HEK293 (cell line): ENCODE data around the gene MSI2.
A peak's percentile ranks its signal among the peaks of the same experiment; 100 is the strongest.

ENCODE experiments used
- BCL11A ChIP-seq: fragments of 450-650 bp; formaldehyde crosslinking; IDR thresholded peaks from 2 replicates; pipeline ENCODE4 v1.5.1; 2016; ENCODE audit warnings: low read depth, missing biosample characterization, missing genetic modification characterization
- EGR2 ChIP-seq: fragments of 450-650 bp; formaldehyde crosslinking; IDR thresholded peaks from 2 replicates; pipeline ENCODE4 v1.5.1; 2016; ENCODE audit warnings: low read depth, missing biosample characterization, missing genetic modification characterization
- FEZF1 ChIP-seq: fragments of 450-650 bp; formaldehyde crosslinking; IDR thresholded peaks from 2 replicates; pipeline ENCODE4 v1.5.1; 2016; ENCODE audit warnings: missing biosample characterization, missing genetic modification characterization
- GFI1B ChIP-seq: fragments of 450-650 bp; formaldehyde crosslinking; IDR thresholded peaks from 2 replicates; pipeline ENCODE4 v1.5.1; 2016; ENCODE audit warnings: missing biosample characterization, missing genetic modification characterization
- GLIS1 ChIP-seq: fragments of 450-650 bp; formaldehyde crosslinking; IDR thresholded peaks from 2 replicates; pipeline ENCODE4 v1.5.1; 2016; ENCODE audit warnings: missing biosample characterization, missing genetic modification characterization
- GLIS2 ChIP-seq: fragments of 450-650 bp; formaldehyde crosslinking; IDR thresholded peaks from 2 replicates; pipeline ENCODE4 v1.5.1; 2016; ENCODE audit warnings: missing biosample characterization, missing genetic modification characterization
- INSM2 ChIP-seq: fragments of 450-650 bp; formaldehyde crosslinking; IDR thresholded peaks from 2 replicates; pipeline ENCODE4 v1.5.1; 2016; ENCODE audit warnings: missing biosample characterization, missing genetic modification characterization
- KLF10 ChIP-seq: fragments of 450-650 bp; IDR thresholded peaks from 2 replicates; pipeline ENCODE4 v1.5.1; 2018; ENCODE audit warnings: missing biosample characterization, mild to moderate bottlenecking, missing genetic modification characterization
- KLF16 ChIP-seq: fragments of 450-650 bp; formaldehyde crosslinking; IDR thresholded peaks from 2 replicates; pipeline ENCODE4 v1.5.1; 2017; ENCODE audit warnings: missing biosample characterization, missing genetic modification characterization
- KLF8 ChIP-seq: fragments of 450-650 bp; formaldehyde crosslinking; IDR thresholded peaks from 2 replicates; pipeline ENCODE4 v1.5.1; 2016; ENCODE audit warnings: missing biosample characterization, missing genetic modification characterization
- OSR2 ChIP-seq: fragments of 450-650 bp; formaldehyde crosslinking; IDR thresholded peaks from 2 replicates; pipeline ENCODE4 v1.5.1; 2016; ENCODE audit warnings: missing biosample characterization, missing genetic modification characterization
- OVOL3 ChIP-seq: fragments of 450-650 bp; formaldehyde crosslinking; IDR thresholded peaks from 2 replicates; pipeline ENCODE4 v1.5.1; 2016; ENCODE audit warnings: missing biosample characterization, missing genetic modification characterization
- PRDM4 ChIP-seq: fragments of 450-650 bp; formaldehyde crosslinking; IDR thresholded peaks from 2 replicates; pipeline ENCODE4 v1.5.1; 2017; ENCODE audit warnings: missing biosample characterization, missing genetic modification characterization
- SP7 ChIP-seq: fragments of 450-650 bp; formaldehyde crosslinking; IDR thresholded peaks from 2 replicates; pipeline ENCODE4 v1.5.1; 2016; ENCODE audit warnings: missing biosample characterization, missing genetic modification characterization
- WT1 ChIP-seq: fragments of 450-650 bp; formaldehyde crosslinking; IDR thresholded peaks from 2 replicates; pipeline ENCODE4 v1.5.1; 2016; ENCODE audit warnings: missing biosample characterization, missing genetic modification characterization
- ZBTB1 ChIP-seq: fragments of 450-650 bp; formaldehyde crosslinking; IDR thresholded peaks from 2 replicates; pipeline ENCODE4 v1.5.1; 2016; ENCODE audit warnings: missing biosample characterization, missing genetic modification characterization
- ZBTB20 ChIP-seq: fragments of 450-650 bp; formaldehyde crosslinking; IDR thresholded peaks from 2 replicates; pipeline ENCODE4 v1.5.1; 2016; ENCODE audit warnings: missing biosample characterization, missing genetic modification characterization
- ZBTB44 ChIP-seq: fragments of 450-650 bp; IDR thresholded peaks from 2 replicates; pipeline ENCODE4 v1.5.1; 2018; ENCODE audit warnings: missing biosample characterization, mild to moderate bottlenecking, missing genetic modification characterization
- ZBTB7A ChIP-seq: fragments of 450-650 bp; formaldehyde crosslinking; IDR thresholded peaks from 2 replicates; pipeline ENCODE4 v1.5.1; 2016; ENCODE audit warnings: low read depth, missing biosample characterization, missing genetic modification characterization
- ZFHX2 ChIP-seq: fragments of 450-650 bp; formaldehyde crosslinking; conservative IDR thresholded peaks from 2 replicates; pipeline ENCODE4 v1.5.1; 2016; ENCODE audit warnings: missing biosample characterization, missing genetic modification characterization
- ZNF274 ChIP-seq, 2 experiments: fragments of 200-500 bp in 1 of 2; fragments of 450-650 bp in 1 of 2; sonication (Bioruptor generic) in 1 of 2; formaldehyde crosslinking in 1 of 2; IDR thresholded peaks; 2 replicates each; pipeline versions ENCODE4 v1.5.1 to v1.6.1; 2014 to 2016; ENCODE audit warnings: borderline replicate concordance in 1 of 2, inconsistent platforms in 1 of 2, low read length in 1 of 2, missing biosample characterization in 1 of 2, missing genetic modification characterization in 1 of 2
- ZNF354C ChIP-seq: fragments of 450-650 bp; formaldehyde crosslinking; IDR thresholded peaks from 2 replicates; pipeline ENCODE4 v1.5.1; 2016; ENCODE audit warnings: missing biosample characterization, missing genetic modification characterization, low read depth, borderline replicate concordance
- ZNF366 ChIP-seq: fragments of 450-650 bp; formaldehyde crosslinking; conservative IDR thresholded peaks from 2 replicates; pipeline ENCODE4 v1.5.1; 2016; ENCODE audit warnings: missing biosample characterization, missing genetic modification characterization
- ZNF37A ChIP-seq: fragments of 450-650 bp; IDR thresholded peaks from 2 replicates; pipeline ENCODE4 v1.5.1; 2018; ENCODE audit warnings: missing biosample characterization, missing genetic modification characterization
- ZNF398 ChIP-seq: fragments of 450-650 bp; formaldehyde crosslinking; IDR thresholded peaks from 2 replicates; pipeline ENCODE4 v1.5.1; 2017; ENCODE audit warnings: missing biosample characterization, missing genetic modification characterization
- ZNF530 ChIP-seq: fragments of 450-650 bp; formaldehyde crosslinking; IDR thresholded peaks from 2 replicates; pipeline ENCODE4 v1.5.1; 2016; ENCODE audit warnings: low read depth, missing biosample characterization, missing genetic modification characterization
- ZNF548 ChIP-seq: fragments of 450-650 bp; formaldehyde crosslinking; IDR thresholded peaks from 2 replicates; pipeline ENCODE4 v1.5.1; 2016; ENCODE audit warnings: missing biosample characterization, missing genetic modification characterization
- ZNF555 ChIP-seq: fragments of 450-650 bp; formaldehyde crosslinking; conservative IDR thresholded peaks from 2 replicates; pipeline ENCODE4 v1.5.1; 2017; ENCODE audit warnings: missing biosample characterization, mild to moderate bottlenecking, missing genetic modification characterization, inconsistent platforms
- ZNF580 ChIP-seq: fragments of 450-650 bp; formaldehyde crosslinking; IDR thresholded peaks from 2 replicates; pipeline ENCODE4 v1.5.1; 2016; ENCODE audit warnings: missing biosample characterization, missing genetic modification characterization
- ZNF785 ChIP-seq: fragments of 450-650 bp; formaldehyde crosslinking; IDR thresholded peaks from 2 replicates; pipeline ENCODE4 v1.5.1; 2016; ENCODE audit warnings: missing biosample characterization, missing genetic modification characterization
- ZSCAN23 ChIP-seq: fragments of 450-650 bp; formaldehyde crosslinking; IDR thresholded peaks from 2 replicates; pipeline ENCODE4 v1.5.1; 2016; ENCODE audit warnings: missing biosample characterization, missing genetic modification characterization
- ZXDB ChIP-seq: fragments of 450-650 bp; formaldehyde crosslinking; IDR thresholded peaks from 2 replicates; pipeline ENCODE4 v1.5.1; 2016; ENCODE audit warnings: missing biosample characterization, missing genetic modification characterization

The MSI2 gene

GRCh38 chr17:57578608-57579225, 322.4 kb downstream of the MSI2 start (continued):
- TF ChIP-seq GLIS2 (tag by site-specific recombination) (0 out of 2 replicates have a peak, but pooled peaks have one; percentile 1), FEZF1 (tag by site-specific recombination) (peak; percentile 35), ZNF548 (no peak), GFI1B (0 out of 2 replicates have a peak, but pooled peaks have one; percentile 41), ZNF274 (IDR thresholded peaks at IDR 0.05; ENCODE audit: low read length) (no peak), ZNF274 (tag by site-specific recombination; IDR thresholded peaks at IDR 0.05; ENCODE audit: borderline replicate concordance) (no peak), ZNF354C (tag by site-specific recombination) (no peak), ZNF555 (tag by site-specific recombination) (no peak), BCL11A (tag by site-specific recombination) (peak; percentile 57; the same call in 1 of the 2 replicates), ZXDB (tag by site-specific recombination) (0 out of 2 replicates have a peak, but pooled peaks have one; percentile 13), ZBTB1 (tag by site-specific recombination) (0 out of 2 replicates have a peak, but pooled peaks have one; percentile 71), ZNF580 (tag by site-specific recombination) (peak; percentile 77; the same call in 1 of the 2 replicates), ZBTB44 (peak; percentile 19; the same call in 1 of the 2 replicates), GLIS1 (tag by site-specific recombination) (no peak), KLF16 (tag by site-specific recombination) (0 out of 2 replicates have a peak, but pooled peaks have one; percentile 37), ZBTB7A (tag by site-specific recombination) (no peak), ZNF530 (tag by site-specific recombination) (0 out of 2 replicates have a peak, but pooled peaks have one; percentile 2), ZNF398 (tag by site-specific recombination) (peak; percentile 85), WT1 (peak; percentile 85), OSR2 (peak; percentile 85), ZNF366 (peak; percentile 68), KLF10 (peak; percentile 93), ZSCAN23 (tag by site-specific recombination) (no peak), ZBTB20 (tag by site-specific recombination) (0 out of 2 replicates have a peak, but pooled peaks have one; percentile 0), INSM2 (peak; percentile 57; the same call in 1 of the 2 replicates), ZNF37A (tag by site-specific recombination) (no peak), PRDM4 (tag by site-specific recombination) (0 out of 2 replicates have a peak, but pooled peaks have one; percentile 13), KLF8 (tag by site-specific recombination) (peak; percentile 19; the same call in 1 of the 2 replicates), SP7 (peak; percentile 90), ZFHX2 (tag by site-specific recombination) (peak; percentile 96), EGR2 (tag by site-specific recombination) (peak; percentile 95), OVOL3 (tag by site-specific recombination) (peak; percentile 46; the same call in 1 of the 2 replicates), ZNF785 (tag by site-specific recombination) (no peak)
